Measurements from ENCODE around the gene MIA.

DNA sequence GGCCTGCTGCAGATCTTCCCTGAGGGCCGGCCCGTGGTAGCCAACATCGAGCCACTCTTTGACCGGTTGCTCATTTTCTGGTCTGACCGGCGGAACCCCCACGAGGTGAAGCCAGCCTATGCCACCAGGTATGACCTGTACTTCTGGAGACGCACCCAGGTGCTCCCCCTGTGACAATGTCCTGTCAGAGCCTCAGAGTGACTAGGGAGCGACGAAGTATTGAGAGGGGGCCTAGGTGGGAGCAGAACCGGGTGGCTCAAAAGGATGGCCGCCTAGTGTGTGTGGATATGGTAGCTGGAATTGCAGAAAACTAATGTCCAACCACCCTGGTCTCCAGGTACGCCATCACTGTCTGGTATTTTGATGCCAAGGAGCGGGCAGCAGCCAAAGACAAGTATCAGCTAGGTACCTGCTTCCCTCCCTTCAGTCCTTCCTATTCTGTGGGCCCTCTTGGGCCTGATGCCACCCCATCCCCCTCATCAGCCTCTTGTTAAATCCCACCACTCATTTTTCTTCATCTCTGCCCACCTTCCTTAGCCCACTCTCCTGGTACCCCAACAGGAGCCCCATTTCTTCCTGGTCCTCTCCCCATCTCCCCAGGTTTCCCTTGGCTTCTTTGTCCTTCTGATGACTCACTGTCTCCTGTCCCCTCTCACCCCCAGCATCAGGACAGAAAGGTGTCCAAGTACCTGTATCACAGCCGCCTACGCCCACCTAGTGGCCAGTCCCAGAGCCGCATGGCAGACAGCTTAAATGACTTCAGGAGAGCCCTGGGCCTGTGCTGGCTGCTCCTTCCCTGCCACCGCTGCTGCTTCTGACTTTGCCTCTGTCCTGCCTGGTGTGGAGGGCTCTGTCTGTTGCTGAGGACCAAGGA, 32.1 kb downstream of the MIA start:
- TF ChIP-seq, protein P1, sequence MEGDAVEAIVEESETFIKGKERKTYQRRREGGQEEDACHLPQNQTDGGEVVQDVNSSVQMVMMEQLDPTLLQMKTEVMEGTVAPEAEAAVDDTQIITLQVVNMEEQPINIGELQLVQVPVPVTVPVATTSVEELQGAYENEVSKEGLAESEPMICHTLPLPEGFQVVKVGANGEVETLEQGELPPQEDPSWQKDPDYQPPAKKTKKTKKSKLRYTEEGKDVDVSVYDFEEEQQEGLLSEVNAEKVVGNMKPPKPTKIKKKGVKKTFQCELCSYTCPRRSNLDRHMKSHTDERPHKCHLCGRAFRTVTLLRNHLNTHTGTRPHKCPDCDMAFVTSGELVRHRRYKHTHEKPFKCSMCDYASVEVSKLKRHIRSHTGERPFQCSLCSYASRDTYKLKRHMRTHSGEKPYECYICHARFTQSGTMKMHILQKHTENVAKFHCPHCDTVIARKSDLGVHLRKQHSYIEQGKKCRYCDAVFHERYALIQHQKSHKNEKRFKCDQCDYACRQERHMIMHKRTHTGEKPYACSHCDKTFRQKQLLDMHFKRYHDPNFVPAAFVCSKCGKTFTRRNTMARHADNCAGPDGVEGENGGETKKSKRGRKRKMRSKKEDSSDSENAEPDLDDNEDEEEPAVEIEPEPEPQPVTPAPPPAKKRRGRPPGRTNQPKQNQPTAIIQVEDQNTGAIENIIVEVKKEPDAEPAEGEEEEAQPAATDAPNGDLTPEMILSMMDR (conservative IDR thresholded peaks at IDR 0.05; ENCODE audit: low read depth, low read length) = peak; percentile 26; the same call in 1 of the 2 replicates
- TF ChIP-seq FOS (IDR thresholded peaks at IDR 0.05; ENCODE audit: low read depth, low read length) = no peak
- no peak for TF ChIP-seq POLR2A (IDR thresholded peaks at IDR 0.05; ENCODE audit: low read depth, low read length)
- TF ChIP-seq CHD1 (IDR thresholded peaks at IDR 0.05; ENCODE audit: low read depth, low read length) = no peak
